HG03060 (cell line): Measurements from ENCODE around the gene FHL5.
"Not testable (repeated sequence)": the region's sequence is repeated elsewhere in the genome, so short reads cannot be mapped to it uniquely, and the experiment has no call there.

Experiments
- ATAC-seq: cut with Tn5 transposase; IDR thresholded peaks from one replicate; pipeline ENCODE4 v1.9.1; 2021; ENCODE audit warnings: low read depth, moderate number of reproducible peaks; ENCODE audit not compliant: unreplicated experiment

Gene FHL5

GRCh38 chr6:96562886-96563285 is at the start of gene FHL5:
Gene FHL5, plus strand, starts transcription at chr6:96563128. Its CDS starts 40,486 bp downstream, at chr6:96603614.
- ATAC-seq = no peak

GRCh38 chr6:96520171-96521115 is 42.5 kb upstream of the FHL5 start:
- ATAC-seq = no peak

- no peak for ATAC-seq
These were observed 41.7 kb upstream of the FHL5 start for GRCh38 chr6:96521306-96521643.

GRCh38 chr6:96521644-96522464 is 41.1 kb upstream of the FHL5 start, which contains the start of gene UFL1:
Gene UFL1, plus strand, starts transcription at chr6:96521806. Its CDS starts 68 bp downstream, at chr6:96521874.
- peak; percentile 94 for ATAC-seq

GRCh38 chr6:96522465-96523009 is 40.4 kb upstream of the FHL5 start:
- ATAC-seq = peak; percentile 8

GRCh38 chr6:96528193-96528592 is 34.7 kb upstream of the FHL5 start:
- no peak for ATAC-seq

- peak; percentile 61 for ATAC-seq
These were observed 30.5 kb upstream of the FHL5 start for GRCh38 chr6:96532399-96532798.

- ATAC-seq = no peak
These were observed 25.2 kb upstream of the FHL5 start for GRCh38 chr6:96537726-96538125.

- ATAC-seq = no peak
These were observed 20.2 kb upstream of the FHL5 start for GRCh38 chr6:96542702-96543101.

- no peak for ATAC-seq
These were observed 17.0 kb upstream of the FHL5 start for GRCh38 chr6:96545882-96546281.

GRCh38 chr6:96547654-96548053 is 15.3 kb upstream of the FHL5 start:
- no peak for ATAC-seq

- ATAC-seq = no peak
These were observed 8.4 kb upstream of the FHL5 start for GRCh38 chr6:96554558-96554957.

- ATAC-seq = not testable (repeated sequence)
These were observed 3.2 kb upstream of the FHL5 start for GRCh38 chr6:96559740-96560139.

- ATAC-seq = no peak
These were observed 925 bp downstream of the FHL5 start for GRCh38 chr6:96563853-96564252.

- ATAC-seq = no peak
These were observed 7.1 kb downstream of the FHL5 start for GRCh38 chr6:96570053-96570452.

- ATAC-seq = no peak
These were observed 8.6 kb downstream of the FHL5 start for GRCh38 chr6:96571551-96571950.

- ATAC-seq = no peak
These were observed 12.4 kb downstream of the FHL5 start for GRCh38 chr6:96575359-96575758.

GRCh38 chr6:96576221-96576620 is 13.3 kb downstream of the FHL5 start:
- ATAC-seq = no peak

GRCh38 chr6:96582021-96582420 is 19.1 kb downstream of the FHL5 start:
- no peak for ATAC-seq

- no peak for ATAC-seq
These were observed 19.5 kb downstream of the FHL5 start for GRCh38 chr6:96582436-96582835.

- no peak for ATAC-seq
These were observed 41.5 kb downstream of the FHL5 start for GRCh38 chr6:96604420-96604819.
